K562 (cell line): ENCODE measurements around the gene GNL3. TPM values are rescaled to one million over a fixed set of nuclear protein-coding genes. Genes with fewer than 3 reads are reported as not detected.
A peak's percentile ranks its signal among the peaks of the same experiment; 100 is the strongest.

Source experiments
- ATAC-seq: fragments of 200-7000 bp; cut with Tn5 transposase; 3 replicates; pipeline ENCODE4 v1.9.1; 2020; ENCODE audit warnings: moderate library complexity
- BruUV-seq: library from RNA; stranded (reverse); fragments of 400-500 nt; replicated peaks from 2 replicates; lab custom pipeline; 2021; lab: Mats Ljungman, UMichigan
- CTCF ChIA-PET: fragments of 300-600 bp; formaldehyde crosslinking; extraction: SDS; loops from one replicate; lab custom pipeline; 2021; ENCODE audit warnings: low intra/inter-chr PET ratio; lab: Yijun Ruan, JAX
- POLR2A ChIA-PET: fragments of 300-600, 350-650 bp; sonication (Branson Sonifier 250); formaldehyde crosslinking; extraction: SDS; loops from one replicate; lab custom pipeline; 2021; ENCODE audit warnings: antibody characterized with exemption, inconsistent platforms; lab: Yijun Ruan, JAX
- DNase-seq, 4 experiments: peaks; one replicate each; pipeline versions ENCODE4 v3.0.0 to v3.0.0-alpha.2; 2011 to 2018; ENCODE audit warnings: low spot score in 3 of 4, mixed read lengths in 3 of 4; ENCODE audit errors: extremely low read depth in 1 of 4
- FAIRE-seq: peaks from 2 replicates; lab custom pipeline; 2011; peaks lifted over from hg19 to GRCh38; lab: Jason Lieb, UNC
- H2AFZ ChIP-seq: 2 replicates; pipeline ENCODE4 v1.6.0; 2011; ENCODE audit warnings: low read depth, low read length, control low read depth, inconsistent platforms
- H3K27ac ChIP-seq: fragments of 200-600 bp; 3 replicates; pipeline ENCODE4 v1.8.0; 2011; ENCODE audit warnings: low read depth, mild to moderate bottlenecking, control low read depth, inconsistent platforms, low read length, moderate library complexity, mixed read lengths; ENCODE audit errors: extremely low read depth
- H3K27me3 ChIP-seq, 2 experiments: fragments of 300-600 bp in 1 of 2; 2 replicates in 1 of 2; 3 replicates in 1 of 2; pipeline versions ENCODE4 v1.6.0 to v1.8.0; 2011; ENCODE audit warnings: inconsistent platforms in 2 of 2, low read length in 2 of 2, mild to moderate bottlenecking in 1 of 2, mixed read lengths in 1 of 2, moderate library complexity in 1 of 2; ENCODE audit not compliant: control insufficient read depth in 2 of 2, insufficient read depth in 2 of 2
- H3K36me3 ChIP-seq: fragments of 300-600 bp; 3 replicates; pipeline ENCODE4 v1.8.0; 2011; ENCODE audit warnings: mild to moderate bottlenecking, low read length, inconsistent platforms; ENCODE audit not compliant: control insufficient read depth, insufficient read depth
- H3K4me1 ChIP-seq, 2 experiments: fragments of 200-600 bp in 1 of 2; replicated peaks in 1 of 2; 2 replicates in 1 of 2; 3 replicates in 1 of 2; pipeline versions ENCODE4 v1.5.1 to v1.8.0; 2011; ENCODE audit warnings: inconsistent platforms in 2 of 2, low read length in 2 of 2, mild to moderate bottlenecking in 1 of 2, mixed read lengths in 1 of 2, moderate library complexity in 1 of 2; ENCODE audit not compliant: control insufficient read depth in 2 of 2, insufficient read depth in 2 of 2
- H3K4me2 ChIP-seq: 2 replicates; pipeline ENCODE4 v1.6.1; 2011; ENCODE audit warnings: low read length, control low read depth, inconsistent platforms, mixed read lengths; ENCODE audit not compliant: insufficient read depth
- H3K4me3 ChIP-seq: fragments of 200-600 bp; sonication (generic), shearing (Covaris generic); 2 replicates; pipeline ENCODE4 v1.5.1; 2016; ENCODE audit warnings: control low read depth, inconsistent platforms
- H3K79me2 ChIP-seq: fragments of 200-600 bp; 3 replicates; pipeline ENCODE4 v1.8.0; 2011; ENCODE audit warnings: low read length, inconsistent platforms; ENCODE audit not compliant: control insufficient read depth, insufficient read depth
- H3K9ac ChIP-seq, 2 experiments: 2 replicates each; pipeline versions ENCODE4 v1.6.0 to v1.6.1; 2011; ENCODE audit warnings: low read depth in 2 of 2, low read length in 2 of 2, control low read depth in 1 of 2, inconsistent platforms in 1 of 2, mild to moderate bottlenecking in 1 of 2, mixed read lengths in 1 of 2; ENCODE audit not compliant: insufficient read depth in 1 of 2
- H3K9me1 ChIP-seq: one replicate; pipeline ENCODE4 v1.6.0; 2011; ENCODE audit warnings: inconsistent platforms, mild to moderate bottlenecking, low read length, moderate library complexity; ENCODE audit not compliant: control insufficient read depth, insufficient read depth
- H3K9me3 ChIP-seq: replicated peaks from 2 replicates; pipeline ENCODE4 v1.5.1; 2011; ENCODE audit warnings: low read depth, low read length, inconsistent platforms; ENCODE audit not compliant: control insufficient read depth, insufficient read depth
- H4K20me1 ChIP-seq: replicated peaks from 2 replicates; pipeline ENCODE4 v1.6.1; 2011; ENCODE audit warnings: low read length, inconsistent platforms, mixed read lengths; ENCODE audit not compliant: control insufficient read depth, insufficient read depth
- ADNP ChIP-seq: fragments of 200-800 bp; sonication (Bioruptor generic); IDR thresholded peaks from 2 replicates; pipeline ENCODE4 v1.6.1; 2016; ENCODE audit warnings: missing genetic modification characterization, missing compliant biosample characterization
- CHCHD3 ChIP-seq: fragments of 250-450 bp; sonication (Bioruptor Pico); IDR thresholded peaks from 2 replicates; pipeline ENCODE4 v2.1.2; 2022; ENCODE audit warnings: mild to moderate bottlenecking
- ILK ChIP-seq: fragments of 450-650 bp; IDR thresholded peaks from 2 replicates; pipeline ENCODE4 v1.6.1; 2016; ENCODE audit warnings: missing genetic modification characterization, low read depth, mild to moderate bottlenecking, missing compliant biosample characterization, moderate library complexity, borderline replicate concordance
- KDM5B ChIP-seq: fragments of 200-600 bp; sonication (generic); IDR thresholded peaks from 2 replicates; pipeline ENCODE4 v1.6.1; 2012; ENCODE audit warnings: low read depth, mild to moderate bottlenecking, moderate library complexity, low read length, control low read depth, inconsistent platforms; ENCODE audit not compliant: insufficient replicate concordance
- KLF16 ChIP-seq: IDR thresholded peaks from 2 replicates; pipeline ENCODE4 v1.6.1; 2016; ENCODE audit warnings: antibody characterized with exemption
- NRF1 ChIP-seq, 2 experiments: fragments of 450-650 bp; IDR thresholded peaks in 1 of 2; conservative IDR thresholded peaks in 1 of 2; 2 replicates each; pipeline ENCODE4 v1.6.1; 2014; ENCODE audit warnings: mild to moderate bottlenecking in 2 of 2
- RBM15 ChIP-seq: fragments of 200-400 bp; formaldehyde crosslinking; IDR thresholded peaks from 2 replicates; pipeline ENCODE4 v1.6.1; 2018; ENCODE audit warnings: mild to moderate bottlenecking, low read length, moderate library complexity; ENCODE audit not compliant: insufficient read depth
- SETDB1 ChIP-seq: IDR thresholded peaks from one replicate; pipeline ENCODE4 v1.6.1; 2012; ENCODE audit warnings: low read length, control low read depth, inconsistent platforms
- WHSC1 ChIP-seq: IDR thresholded peaks from one replicate; pipeline ENCODE4 v1.6.1; 2012; ENCODE audit warnings: low read length, control low read depth, inconsistent platforms
- ZNF24 ChIP-seq: fragments of 450-650 bp; IDR thresholded peaks from 2 replicates; pipeline ENCODE4 v1.6.1; 2016
- ZNF318 ChIP-seq, 2 experiments: fragments of 450-650 bp; IDR thresholded peaks; 2 replicates each; pipeline ENCODE4 v1.6.1; 2016; ENCODE audit warnings: mild to moderate bottlenecking in 2 of 2, borderline replicate concordance in 1 of 2, low read depth in 1 of 2, moderate library complexity in 1 of 2
- ZNF75A ChIP-seq: fragments of 450-650 bp; formaldehyde crosslinking; IDR thresholded peaks from 2 replicates; pipeline ENCODE4 v1.4.0; 2020; ENCODE audit warnings: mild to moderate bottlenecking
- ZNF766 ChIP-seq: fragments of 200-800 bp; sonication (Bioruptor generic); conservative IDR thresholded peaks from 2 replicates; pipeline ENCODE4 v1.6.1; 2016; ENCODE audit warnings: missing genetic modification characterization, missing compliant biosample characterization
- WGBS: fragments of 100-300 bp; shearing (Covaris generic); methylation state at CpG from one replicate; pipeline ENCODE4 v1.1.6; 2016; ENCODE audit warnings: low coverage, mixed read lengths; ENCODE audit not compliant: insufficient coverage; ENCODE audit errors: missing lambda C conversion rate; 5-methylcytosine and 5-hydroxymethylcytosine counted together
- in situ Hi-C: fragments of 300-500 bp; cut with MboI; formaldehyde crosslinking; loops from 4 replicates; pipeline ENCODE4 v1.15.0; 2018; ENCODE audit warnings: inconsistent platforms, mixed read lengths
- intact Hi-C: fragments of 100-400 bp; cut with micrococcal nuclease; formaldehyde crosslinking; loops from 2 replicates; pipeline ENCODE4 v1.14.2; 2022
- polyA plus RNA-seq, 8 experiments: library from polyadenylated mRNA; depleted of rRNA in 4 of 8; stranded (reverse) in 5 of 8; unstranded in 3 of 8; fragments of >200 nt; fragmentation: Nextera tagmentation in 2 of 8; fragmentation: Illumina TruSeq in 1 of 8; extraction: Ambion mirVana in 2 of 8; extraction: Trizol in 1 of 8; gene quantifications; 2 replicates each; pipeline versions ENCODE4 v1.2.1 to v1.2.3, GENCODE V29; 2011 to 2014; ENCODE audit warnings: inconsistent platforms in 1 of 8, missing spikeins in 1 of 8
- total RNA-seq, 7 experiments: library from RNA; depleted of rRNA in 6 of 7; stranded (reverse); fragments of >200 nt in 6 of 7; fragmentation: Illumina TruSeq in 2 of 7; extraction: Trizol in 2 of 7; gene quantifications; 2 replicates each; pipeline versions ENCODE4 v1.2.1 to v1.2.3, GENCODE V29; 2011 to 2021; ENCODE audit warnings: low replicate concordance in 1 of 7

Gene GNL3
- total and polyA plus RNA-seq, 9 of the 15 experiments (the other 6 are each of a cell fraction or from before 2014, with no cell fraction given), result 132 to 313 (median 220) TPM

DNA sequence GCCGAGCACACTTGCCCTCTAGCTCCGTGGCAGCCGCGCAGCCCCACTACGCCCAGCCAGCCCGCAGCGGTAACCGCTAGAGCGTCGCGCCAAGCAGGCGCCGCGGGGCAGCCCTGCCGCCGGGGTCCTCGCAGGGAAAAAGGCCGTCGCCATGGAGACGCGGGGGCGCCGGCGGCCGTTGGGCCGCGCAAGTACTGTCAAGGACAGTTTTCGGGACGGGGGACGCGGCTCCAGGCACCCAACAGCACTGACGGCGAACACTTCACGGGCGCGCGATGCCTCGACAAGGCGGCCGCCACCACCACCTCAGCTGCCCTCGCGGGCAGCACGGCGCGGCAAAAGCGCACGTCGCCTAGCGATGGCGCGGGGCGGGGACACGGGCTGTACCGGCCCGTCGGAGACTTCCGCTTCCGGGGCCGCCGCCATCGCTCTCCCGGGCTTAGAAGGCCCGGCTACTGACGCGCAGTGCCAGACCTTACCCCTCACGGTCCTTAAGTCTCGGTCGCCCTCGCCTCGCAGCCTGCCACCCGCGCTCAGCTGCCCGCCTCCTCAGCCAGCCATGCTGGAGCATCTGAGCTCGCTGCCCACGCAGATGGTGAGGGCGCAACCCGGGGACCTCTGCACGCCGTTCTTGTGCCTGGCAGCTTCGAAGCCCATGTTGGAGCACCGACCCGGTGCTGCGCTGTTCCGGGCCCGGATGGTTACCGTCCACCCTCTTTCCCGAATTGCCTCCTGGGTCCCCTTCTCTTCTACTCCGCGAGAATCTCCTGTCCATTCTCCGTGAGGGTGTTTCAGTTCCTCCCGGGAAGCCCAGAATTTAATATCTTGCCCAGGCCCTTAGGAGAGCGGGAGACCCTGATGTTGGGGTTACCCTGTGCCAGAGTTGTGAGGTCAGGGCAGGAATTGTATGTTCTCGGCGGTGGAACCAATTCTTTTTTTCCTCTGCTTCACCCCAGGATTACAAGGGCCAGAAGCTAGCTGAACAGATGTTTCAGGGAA is 20.2 kb downstream of the GNL3 start, which contains the start of the genes GLT8D1 and SPCS1:
TSS of gene GLT8D1 (minus strand) at position 104 of the 999 bp plus-strand sequence. CDS start 5,331 bp downstream, outside the sequence.
TSS of gene SPCS1 (plus strand) at position 419 of the 999 bp plus-strand sequence. CDS start at position 560, 141 bp downstream.
- peak within 1 kb of the TSS; percentile 96 for H2AFZ ChIP-seq
- peaks cover 49% of the 10 kb centered on the region for H3K79me2 ChIP-seq
- H3K27me3 ChIP-seq, result no peaks in the 10 kb centered on the region
- ChIA-PET CTCF (interaction anchor here (0.7 kb wide), 1 partner anchor 158 kb away, joined by 3 read pairs; no protein-coding TSS in a partner anchor), POLR2A (interaction anchor here (0.6 to 1.6 kb wide), 9 partner anchors 9 to 341 kb away, joined by 3 to 6 read pairs (median 3); no protein-coding TSS in a partner anchor)
- no peaks in the 10 kb centered on the region for H3K9me3 ChIP-seq
- no peaks in the 10 kb centered on the region for H4K20me1 ChIP-seq
- peak within 1 kb of the TSS; percentile 94 for H3K4me2 ChIP-seq
- 0% methylated on average over 34 of the region's 94 CpGs for WGBS
- intact Hi-C loops, result no loop called here
- H3K9me1 ChIP-seq, result no peaks in the 10 kb centered on the region
- peak within 1 kb of the TSS; percentile 78 for H3K27ac ChIP-seq
- DNase-seq (peak; percentile 76 to 87 (median 82)), FAIRE-seq (peak; percentile 65), ATAC-seq (peak; percentile 95)
- H3K36me3 ChIP-seq, result peaks cover 19% of the 10 kb centered on the region
- peak within 1 kb of the TSS; percentile 79 to 98 for H3K9ac ChIP-seq
- H3K4me1 ChIP-seq, result peaks cover 7 to 10% of the 10 kb centered on the region in 2 experiments; a peak in 3 of 5 replicates
- peak within 1 kb of the TSS; percentile 83 for H3K4me3 ChIP-seq
- BruUV-seq, result no TSS peak
- in situ Hi-C loops, result no loop called here
- TF ChIP-seq ZNF24, result no peak
- peak; percentile 67 to 71; a peak in 3 of 4 replicates for TF ChIP-seq NRF1 (conservative IDR thresholded peaks at IDR 0.05 in 1 of 2, IDR thresholded peaks at IDR 0.05 in 1 of 2)
- TF ChIP-seq KLF16, result no peak
- TF ChIP-seq CHCHD3 (CRISPR knock-in tag), result no peak
- no peak for TF ChIP-seq RBM15
- peak; percentile 75 for TF ChIP-seq KDM5B
- no peak for TF ChIP-seq ADNP
- TF ChIP-seq ZNF75A (CRISPR knock-in tag), result no peak
- no peak for TF ChIP-seq ZNF318 (IDR thresholded peaks at IDR 0.05; ENCODE audit: borderline replicate concordance in 1 of 2, low read depth in 1 of 2)
- no peak for TF ChIP-seq WHSC1
- no peak for TF ChIP-seq SETDB1
- no peak for TF ChIP-seq ILK
- 0 out of 2 replicates have a peak, but pooled peaks have one; percentile 48 for TF ChIP-seq ZNF766 (CRISPR knock-in tag)
